CD4-positive, alpha-beta T cell treated with Interleukin-2 at 100 ng/mL for 4 hours (primary cell): ENCODE measurements around the gene NDUFV1.

Experiments used
- DNase-seq: peaks from one replicate; pipeline ENCODE4 v3.0.0-alpha.2; 2020; ENCODE audit warnings: low spot score

Gene NDUFV1

GRCh38 chr11:67640758-67641337 is 34.1 kb downstream of the NDUFV1 start:
- DNase-seq: no peak

- no peak for DNase-seq
Observed at GRCh38 chr11:67641338-67642172, 34.8 kb downstream of the NDUFV1 start.

GRCh38 chr11:67642173-67643120 is 35.7 kb downstream of the NDUFV1 start:
- no peak for DNase-seq

- DNase-seq: no peak
Observed at GRCh38 chr11:67644042-67644441, 37.3 kb downstream of the NDUFV1 start.

GRCh38 chr11:67644472-67645418 is 38.0 kb downstream of the NDUFV1 start:
- DNase-seq: no peak

- DNase-seq: no peak
Observed at GRCh38 chr11:67645521-67646461, 39.1 kb downstream of the NDUFV1 start.

- DNase-seq: peak; percentile 45
Observed at GRCh38 chr11:67646535-67647336, 40.0 kb downstream of the NDUFV1 start.

- no peak for DNase-seq
Observed at GRCh38 chr11:67647471-67647870, 40.7 kb downstream of the NDUFV1 start.

GRCh38 chr11:67648140-67648795 is 41.5 kb downstream of the NDUFV1 start:
- peak; percentile 52 for DNase-seq

GRCh38 chr11:67648796-67649613 is 42.3 kb downstream of the NDUFV1 start:
- DNase-seq: no peak

- DNase-seq: no peak
Observed at GRCh38 chr11:67649634-67650510, 43.1 kb downstream of the NDUFV1 start.

GRCh38 chr11:67651976-67652781 is 45.4 kb downstream of the NDUFV1 start:
- no peak for DNase-seq

- no peak for DNase-seq
Observed at GRCh38 chr11:67652965-67653845, 46.5 kb downstream of the NDUFV1 start.

GRCh38 chr11:67654225-67654624 is 47.5 kb downstream of the NDUFV1 start:
- no peak for DNase-seq
